Astrocyte of the spinal cord (primary cell): ENCODE data around the gene ASIC2.

Experiments used
- DNase-seq: peaks from one replicate; pipeline ENCODE4 v3.0.0; 2011; ENCODE audit warnings: low read depth, low spot score
- H3K4me3 ChIP-seq: 2 replicates; pipeline ENCODE4 v1.5.1; 2011; ENCODE audit warnings: low read depth, mild to moderate bottlenecking, low read length, moderate library complexity
- in situ Hi-C: cut with HindIII; loops from 2 replicates; pipeline ENCODE4 v1.10.0; 2017; ENCODE audit warnings: low sequenced_read_pairs
- TF ChIP-seq, protein P1 (sequence below): IDR thresholded peaks from 2 replicates; pipeline ENCODE4 v1.5.1; 2012; ENCODE audit warnings: low read depth, mild to moderate bottlenecking, low read length, inconsistent platforms

ASIC2 gene

DNA sequence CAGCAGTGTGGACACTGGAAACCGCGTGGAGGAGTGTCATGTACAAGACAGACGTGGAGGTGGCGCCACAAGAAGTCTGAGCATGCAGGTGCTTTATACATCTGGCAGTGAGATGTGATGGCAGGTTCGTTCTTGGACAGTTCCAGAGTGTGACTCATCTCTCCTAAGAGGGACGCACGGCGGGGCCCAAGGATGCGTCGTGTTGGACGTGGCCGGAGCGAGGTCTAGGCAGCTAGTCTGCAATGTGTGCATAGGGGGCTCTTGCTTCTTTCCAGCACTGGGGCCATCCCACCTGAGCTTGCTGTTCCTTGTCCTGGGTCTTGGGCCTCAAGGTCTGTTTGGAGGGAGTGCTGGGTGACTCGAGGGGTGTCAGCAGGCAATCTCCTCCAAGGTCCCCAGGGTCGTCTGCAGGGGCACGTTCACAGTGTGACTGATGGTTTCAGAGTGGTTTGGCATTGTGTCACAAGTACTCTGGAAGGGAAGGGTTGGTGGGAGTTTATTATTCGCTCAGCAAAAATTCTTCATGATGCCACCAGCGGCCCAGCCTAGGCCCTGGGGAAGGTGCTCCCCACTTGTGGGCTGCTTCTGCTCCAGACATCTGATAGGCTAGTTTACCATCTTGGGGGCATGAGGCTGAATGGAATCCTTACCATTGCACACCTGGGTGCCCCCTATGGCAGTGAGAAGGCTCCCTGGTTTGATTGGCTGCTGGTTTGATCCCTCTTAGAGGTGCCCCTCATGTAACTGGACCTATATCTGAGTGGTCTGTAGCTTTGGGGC is 279.3 kb downstream of the ASIC2 start:
- no peak for DNase-seq
- in situ Hi-C loops = no loop called here
- TF ChIP-seq, protein P1, sequence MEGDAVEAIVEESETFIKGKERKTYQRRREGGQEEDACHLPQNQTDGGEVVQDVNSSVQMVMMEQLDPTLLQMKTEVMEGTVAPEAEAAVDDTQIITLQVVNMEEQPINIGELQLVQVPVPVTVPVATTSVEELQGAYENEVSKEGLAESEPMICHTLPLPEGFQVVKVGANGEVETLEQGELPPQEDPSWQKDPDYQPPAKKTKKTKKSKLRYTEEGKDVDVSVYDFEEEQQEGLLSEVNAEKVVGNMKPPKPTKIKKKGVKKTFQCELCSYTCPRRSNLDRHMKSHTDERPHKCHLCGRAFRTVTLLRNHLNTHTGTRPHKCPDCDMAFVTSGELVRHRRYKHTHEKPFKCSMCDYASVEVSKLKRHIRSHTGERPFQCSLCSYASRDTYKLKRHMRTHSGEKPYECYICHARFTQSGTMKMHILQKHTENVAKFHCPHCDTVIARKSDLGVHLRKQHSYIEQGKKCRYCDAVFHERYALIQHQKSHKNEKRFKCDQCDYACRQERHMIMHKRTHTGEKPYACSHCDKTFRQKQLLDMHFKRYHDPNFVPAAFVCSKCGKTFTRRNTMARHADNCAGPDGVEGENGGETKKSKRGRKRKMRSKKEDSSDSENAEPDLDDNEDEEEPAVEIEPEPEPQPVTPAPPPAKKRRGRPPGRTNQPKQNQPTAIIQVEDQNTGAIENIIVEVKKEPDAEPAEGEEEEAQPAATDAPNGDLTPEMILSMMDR = no peak
- H3K4me3 ChIP-seq = no peak overlapping the region

GRCh38 chr17:33012522-33013033 is 280.5 kb downstream of the ASIC2 start:
- TF ChIP-seq, protein P1 = no peak
- H3K4me3 ChIP-seq = no peak overlapping the region
- in situ Hi-C loops = no loop called here
- peak; percentile 93 for DNase-seq

GRCh38 chr17:33009636-33010035 is 283.5 kb downstream of the ASIC2 start:
- no peak for DNase-seq
- TF ChIP-seq, protein P1 = no peak
- in situ Hi-C loops = no loop called here
- no peak overlapping the region for H3K4me3 ChIP-seq

DNA sequence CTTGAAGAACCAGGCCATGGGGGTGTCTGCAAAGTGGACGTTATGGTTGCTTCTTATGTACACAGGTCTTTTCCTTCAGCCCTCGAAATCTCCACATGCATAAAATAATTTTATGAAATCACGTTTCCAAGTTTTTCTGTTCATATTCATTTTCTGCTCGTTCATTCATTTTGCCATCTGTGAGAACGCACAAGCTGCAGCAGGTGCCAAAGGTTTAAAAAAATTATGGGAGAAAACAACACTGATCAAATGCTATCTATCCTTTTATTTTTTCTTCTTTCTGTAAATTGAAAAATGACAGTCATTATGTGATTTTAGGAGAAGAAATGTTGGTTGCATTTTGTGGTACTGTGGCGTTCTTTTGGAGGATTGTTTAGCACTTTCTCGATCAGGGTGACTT is 285.9 kb downstream of the ASIC2 start:
- DNase-seq = no peak
- no peak overlapping the region for H3K4me3 ChIP-seq
- TF ChIP-seq, protein P1 = no peak
- in situ Hi-C loops = no loop called here

DNA sequence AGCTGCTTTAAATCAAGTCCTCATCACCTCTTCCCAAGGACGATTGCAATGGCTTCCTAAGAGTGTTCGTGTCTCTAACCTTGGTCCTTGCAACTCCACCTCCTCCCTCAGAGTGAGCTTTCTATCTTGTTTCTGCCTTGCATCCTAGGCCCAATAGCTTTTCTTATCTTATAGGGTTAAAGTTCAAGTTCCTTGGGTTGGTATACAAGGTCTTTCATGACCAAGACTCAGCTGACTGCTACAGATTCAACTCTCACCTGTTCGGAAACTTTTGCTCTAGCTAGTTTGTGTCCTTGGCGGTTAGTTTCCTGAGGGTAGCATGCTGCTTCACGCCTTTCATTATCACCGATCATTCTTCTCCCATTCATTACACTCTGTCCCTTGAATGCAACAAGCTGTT is 290.8 kb downstream of the ASIC2 start:
- in situ Hi-C loops = no loop called here
- TF ChIP-seq, protein P1 = no peak
- no peak overlapping the region for H3K4me3 ChIP-seq
- DNase-seq = no peak

DNA sequence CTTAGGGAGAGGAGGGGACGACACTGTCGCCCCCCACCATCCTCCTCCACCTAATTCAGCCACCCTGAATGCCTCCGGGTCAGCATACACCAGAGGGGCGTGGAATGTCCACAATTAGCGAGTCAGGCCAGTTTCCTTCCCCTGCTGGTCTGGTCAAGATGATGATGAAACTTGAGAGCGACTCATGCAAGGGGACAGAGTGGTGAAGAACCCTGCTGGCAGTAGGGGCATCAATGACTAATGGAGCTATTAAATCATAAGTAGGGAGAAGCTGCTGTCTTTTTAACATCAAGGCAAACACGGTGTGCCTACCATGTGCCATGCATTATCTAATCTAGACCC is 294.2 kb downstream of the ASIC2 start:
- no peak for DNase-seq
- in situ Hi-C loops = no loop called here
- TF ChIP-seq, protein P1 = no peak
- no peak overlapping the region for H3K4me3 ChIP-seq
